ENCODE data around the gene SH2D2A. TPM values are rescaled to one million over a fixed set of nuclear protein-coding genes. Genes with fewer than 3 reads are reported as not detected.

Gene SH2D2A
- total and polyA plus RNA-seq, 2 experiments from 2014 or later, result 0.43 TPM; not detected in 1

DNA sequence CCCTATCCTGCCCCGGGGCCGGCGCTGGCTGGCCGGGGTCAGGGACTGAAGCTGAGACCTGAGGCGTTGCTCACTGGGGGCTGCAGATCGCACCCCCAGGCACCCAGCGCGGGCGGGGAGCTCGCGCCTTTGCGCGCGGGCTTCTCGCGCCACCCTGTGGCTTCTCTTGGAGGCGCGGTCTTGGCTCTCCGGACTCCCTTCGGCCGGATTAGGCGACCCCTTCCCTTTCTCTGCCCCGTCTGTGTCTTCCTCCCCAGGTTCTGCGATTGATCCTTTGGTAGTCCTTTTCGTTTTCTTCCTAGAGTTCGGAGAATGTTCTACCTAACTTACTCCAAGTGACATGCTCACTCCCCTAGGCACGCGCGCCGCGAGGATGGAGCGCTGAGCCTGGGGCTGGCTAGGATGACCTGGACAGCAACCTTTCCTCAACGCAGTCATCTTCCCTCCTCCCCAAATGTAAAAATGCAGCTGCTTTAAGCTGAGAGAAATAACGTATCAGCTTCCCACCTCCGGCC is 43.5 kb upstream of the SH2D2A start:
- H3K9me2 ChIP-seq (ENCODE audit: insufficient read depth), result no peaks in the 10 kb centered on the region
- 0 to 1% methylated on average over 35 of the region's 35 CpGs for WGBS, 2 experiments (ENCODE audit: low coverage in 1 of 2, low lambda C conversion rate in 2 of 2, missing lambda C conversion rate in 2 of 2)
- no peak overlapping the region for H3K27ac ChIP-seq
- peak overlapping the region; percentile 68 for H3K4me3 ChIP-seq
- 0 out of 2 replicates have a peak, but pooled peaks cover 3% of the 10 kb centered on the region for H3K4me1 ChIP-seq (ENCODE audit: insufficient read depth)
- H4K20me1 ChIP-seq (ENCODE audit: insufficient read depth), result no peaks in the 10 kb centered on the region
- H3K36me3 ChIP-seq (ENCODE audit: low read depth), result no peaks in the 10 kb centered on the region
- no peaks in the 10 kb centered on the region for H3K9me3 ChIP-seq (ENCODE audit: low read depth)
- peak overlapping the region; percentile 65 for H2AFZ ChIP-seq
- in situ Hi-C loops (cut with MboI), result no loop called here
- TF ChIP-seq EZH2 (IDR thresholded peaks at IDR 0.05; ENCODE audit: insufficient read depth, poor library complexity, severe bottlenecking) (no peak), EZH2phosphoT487 (IDR thresholded peaks at IDR 0.05; ENCODE audit: insufficient read depth, low read depth) (no peak)
- no peaks in the 10 kb centered on the region for H3F3A ChIP-seq (ENCODE audit: insufficient read depth)
- no peak overlapping the region for H3K9ac ChIP-seq
- H3K79me2 ChIP-seq (ENCODE audit: insufficient read depth), result no peaks in the 10 kb centered on the region
- peaks cover 18% of the 10 kb centered on the region for H3K27me3 ChIP-seq (replicated peaks; ENCODE audit: insufficient read depth)
- H3K4me2 ChIP-seq (ENCODE audit: unreplicated experiment), result peak overlapping the region; percentile 82
- DNase-seq, result peak; percentile 77

- Histone ChIP-seq H3K36me3 (ENCODE audit: low read depth) (no peaks in the 10 kb centered on the region), H3K27ac (no peak overlapping the region), H3K27me3 (replicated peaks; ENCODE audit: insufficient read depth) (peaks cover 18% of the 10 kb centered on the region), H2AFZ (peak overlapping the region; percentile 65), H3K4me1 (ENCODE audit: insufficient read depth) (0 out of 2 replicates have a peak, but pooled peaks cover 3% of the 10 kb centered on the region), H4K20me1 (ENCODE audit: insufficient read depth) (no peaks in the 10 kb centered on the region), H3K9me3 (ENCODE audit: low read depth) (no peaks in the 10 kb centered on the region), H3K9me2 (ENCODE audit: insufficient read depth) (no peaks in the 10 kb centered on the region), H3K79me2 (ENCODE audit: insufficient read depth) (no peaks in the 10 kb centered on the region), H3F3A (ENCODE audit: insufficient read depth) (no peaks in the 10 kb centered on the region), H3K4me2 (ENCODE audit: unreplicated experiment) (peak overlapping the region; percentile 82), H3K4me3 (peak overlapping the region; percentile 68), H3K9ac (no peak overlapping the region)
- in situ Hi-C loops (cut with MboI), result no loop called here
- peak; percentile 55 for DNase-seq
- no peak for TF ChIP-seq EZH2 (IDR thresholded peaks at IDR 0.05; ENCODE audit: insufficient read depth, poor library complexity, severe bottlenecking)
- no peak for TF ChIP-seq EZH2phosphoT487 (IDR thresholded peaks at IDR 0.05; ENCODE audit: insufficient read depth, low read depth)
- WGBS, 2 experiments (ENCODE audit: low coverage in 1 of 2, low lambda C conversion rate in 2 of 2, missing lambda C conversion rate in 2 of 2), result 3 to 5% methylated on average over 30 to 33 of the region's 33 CpGs
These were observed 43.0 kb upstream of the SH2D2A start for GRCh38 chr1:156859523-156860112.

DNA sequence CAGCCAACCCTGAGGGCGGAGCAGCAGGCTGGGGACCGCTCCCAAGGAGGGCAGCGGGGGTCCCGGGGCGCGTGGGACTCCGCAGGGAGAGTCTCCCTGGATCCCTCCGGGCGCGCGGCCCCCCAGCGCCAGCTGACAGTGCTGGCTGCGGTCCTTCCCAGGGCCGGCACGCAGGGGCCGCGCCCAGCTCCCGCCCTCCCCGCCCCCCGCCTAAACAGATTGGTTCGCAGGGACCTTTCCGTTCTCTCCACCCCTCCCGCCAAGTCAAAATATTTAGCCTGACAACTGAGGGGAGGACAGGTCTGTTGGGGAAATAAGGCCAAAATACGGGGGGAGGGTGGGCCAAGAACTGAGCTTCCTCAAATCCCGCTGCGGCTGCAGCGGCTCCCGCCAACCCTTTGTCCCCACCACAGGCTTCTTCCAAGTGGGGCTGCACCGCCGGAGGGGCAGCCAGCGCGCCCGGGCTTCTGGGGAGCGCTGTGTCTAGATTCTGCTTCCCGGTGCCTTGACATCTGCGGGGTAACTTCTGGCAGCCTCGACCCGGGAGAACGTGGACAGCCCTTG is 42.4 kb upstream of the SH2D2A start, which contains the start of gene INSRR:
INSRR (minus strand) TSS at position 159 of the 564 bp plus-strand sequence. CDS start 496 bp downstream, outside the sequence.
- Histone ChIP-seq H3K4me1 (ENCODE audit: insufficient read depth) (0 out of 2 replicates have a peak, but pooled peaks cover 3% of the 10 kb centered on the region), H3K9me3 (ENCODE audit: low read depth) (no peaks in the 10 kb centered on the region), H3K36me3 (ENCODE audit: low read depth) (no peaks in the 10 kb centered on the region), H3K9me2 (ENCODE audit: insufficient read depth) (no peaks in the 10 kb centered on the region), H3F3A (ENCODE audit: insufficient read depth) (no peaks in the 10 kb centered on the region), H3K4me2 (ENCODE audit: unreplicated experiment) (peak within 1 kb of the TSS; percentile 82), H3K9ac (peak within 1 kb of the TSS; percentile 25; the same call in 1 of the 2 replicates), H3K79me2 (ENCODE audit: insufficient read depth) (no peaks in the 10 kb centered on the region), H4K20me1 (ENCODE audit: insufficient read depth) (no peaks in the 10 kb centered on the region), H3K4me3 (peak within 1 kb of the TSS; percentile 68), H2AFZ (peak within 1 kb of the TSS; percentile 65), H3K27ac (no peak within 1 kb of the TSS), H3K27me3 (replicated peaks; ENCODE audit: insufficient read depth) (peaks cover 18% of the 10 kb centered on the region)
- DNase-seq, result peak; percentile 32
- in situ Hi-C loops (cut with MboI), result no loop called here
- TF ChIP-seq EZH2 (IDR thresholded peaks at IDR 0.05; ENCODE audit: insufficient read depth, poor library complexity, severe bottlenecking), result no peak
- TF ChIP-seq EZH2phosphoT487 (IDR thresholded peaks at IDR 0.05; ENCODE audit: insufficient read depth, low read depth), result no peak
- 1 to 3% methylated on average over 17 to 32 of the region's 39 CpGs for WGBS, 2 experiments (ENCODE audit: low coverage in 1 of 2, low lambda C conversion rate in 2 of 2, missing lambda C conversion rate in 2 of 2)

- 15 to 21% methylated on average over 5 of the region's 5 CpGs for WGBS, 2 experiments (ENCODE audit: low coverage in 1 of 2, low lambda C conversion rate in 2 of 2, missing lambda C conversion rate in 2 of 2)
- H3K4me1 ChIP-seq (ENCODE audit: insufficient read depth), result 0 out of 2 replicates have a peak, but pooled peaks cover 3% of the 10 kb centered on the region
- H3K9ac ChIP-seq, result peak overlapping the region; percentile 25; the same call in 1 of the 2 replicates
- peak overlapping the region; percentile 68 for H3K4me3 ChIP-seq
- H2AFZ ChIP-seq, result peak overlapping the region; percentile 65
- in situ Hi-C loops (cut with MboI), result no loop called here
- H3F3A ChIP-seq (ENCODE audit: insufficient read depth), result no peaks in the 10 kb centered on the region
- peaks cover 18% of the 10 kb centered on the region for H3K27me3 ChIP-seq (replicated peaks; ENCODE audit: insufficient read depth)
- H3K79me2 ChIP-seq (ENCODE audit: insufficient read depth), result no peaks in the 10 kb centered on the region
- no peak overlapping the region for H3K27ac ChIP-seq
- H3K4me2 ChIP-seq (ENCODE audit: unreplicated experiment), result peak overlapping the region; percentile 82
- no peaks in the 10 kb centered on the region for H3K9me2 ChIP-seq (ENCODE audit: insufficient read depth)
- no peak for DNase-seq
- no peaks in the 10 kb centered on the region for H3K9me3 ChIP-seq (ENCODE audit: low read depth)
- H4K20me1 ChIP-seq (ENCODE audit: insufficient read depth), result no peaks in the 10 kb centered on the region
- TF ChIP-seq EZH2phosphoT487 (IDR thresholded peaks at IDR 0.05; ENCODE audit: insufficient read depth, low read depth) (no peak), EZH2 (IDR thresholded peaks at IDR 0.05; ENCODE audit: insufficient read depth, poor library complexity, severe bottlenecking) (no peak)
- no peaks in the 10 kb centered on the region for H3K36me3 ChIP-seq (ENCODE audit: low read depth)
These were observed 41.9 kb upstream of the SH2D2A start for GRCh38 chr1:156858555-156858956.
